ENCODE results near the gene ACOT11.

DNA sequence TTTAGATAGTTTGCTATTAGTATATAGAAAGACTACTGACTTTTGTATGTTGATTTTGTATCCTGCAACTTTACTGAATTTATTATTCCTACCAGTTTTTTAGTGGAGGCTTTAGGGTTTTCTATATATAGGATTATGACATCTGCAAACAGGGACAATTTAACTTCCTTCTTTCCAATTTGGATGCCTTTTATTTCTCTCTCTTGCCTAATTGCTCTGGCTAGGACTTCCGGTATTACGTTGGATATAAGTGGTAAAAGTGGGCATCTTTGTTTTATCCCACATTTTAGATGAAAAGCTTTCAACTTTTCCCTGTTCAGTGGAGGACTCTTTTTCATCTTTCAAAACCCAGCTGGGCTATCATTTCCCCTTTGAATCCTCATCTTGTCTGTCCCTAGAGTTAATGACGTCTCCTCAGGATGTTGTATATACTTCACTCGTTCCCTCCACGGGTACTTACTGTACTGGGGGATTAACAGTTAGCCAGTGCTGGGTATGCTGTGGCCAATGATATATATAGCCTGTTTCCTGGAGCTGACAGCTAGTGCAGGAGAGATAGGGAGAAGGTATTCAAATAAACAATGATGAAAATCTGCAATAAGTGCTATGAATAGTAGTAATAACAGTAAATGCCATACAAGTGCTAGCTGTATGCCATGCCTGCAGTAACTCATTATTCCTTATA is 9.8 kb downstream of the ACOT11 start:
- TF ChIP-seq, protein P1, sequence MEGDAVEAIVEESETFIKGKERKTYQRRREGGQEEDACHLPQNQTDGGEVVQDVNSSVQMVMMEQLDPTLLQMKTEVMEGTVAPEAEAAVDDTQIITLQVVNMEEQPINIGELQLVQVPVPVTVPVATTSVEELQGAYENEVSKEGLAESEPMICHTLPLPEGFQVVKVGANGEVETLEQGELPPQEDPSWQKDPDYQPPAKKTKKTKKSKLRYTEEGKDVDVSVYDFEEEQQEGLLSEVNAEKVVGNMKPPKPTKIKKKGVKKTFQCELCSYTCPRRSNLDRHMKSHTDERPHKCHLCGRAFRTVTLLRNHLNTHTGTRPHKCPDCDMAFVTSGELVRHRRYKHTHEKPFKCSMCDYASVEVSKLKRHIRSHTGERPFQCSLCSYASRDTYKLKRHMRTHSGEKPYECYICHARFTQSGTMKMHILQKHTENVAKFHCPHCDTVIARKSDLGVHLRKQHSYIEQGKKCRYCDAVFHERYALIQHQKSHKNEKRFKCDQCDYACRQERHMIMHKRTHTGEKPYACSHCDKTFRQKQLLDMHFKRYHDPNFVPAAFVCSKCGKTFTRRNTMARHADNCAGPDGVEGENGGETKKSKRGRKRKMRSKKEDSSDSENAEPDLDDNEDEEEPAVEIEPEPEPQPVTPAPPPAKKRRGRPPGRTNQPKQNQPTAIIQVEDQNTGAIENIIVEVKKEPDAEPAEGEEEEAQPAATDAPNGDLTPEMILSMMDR (conservative IDR thresholded peaks at IDR 0.05 in 1 of 2, IDR thresholded peaks at IDR 0.05 in 1 of 2; ENCODE audit: extremely low read depth in 1 of 2, insufficient read depth in 1 of 2, low read depth in 1 of 2, low read length in 2 of 2): no peak
- no peak for TF ChIP-seq EZH2 (IDR thresholded peaks at IDR 0.05; ENCODE audit: borderline replicate concordance, low read length)

All from mammary epithelial cell (primary cell).